MM.1S (cell line): ENCODE results near the gene PYM1.

Experiments
- DNase-seq: peaks from one replicate; pipeline ENCODE4 v3.0.0-alpha.2; 2015
- H2AFZ ChIP-seq: fragments of 300-600 bp; sonication (generic); 2 replicates; pipeline ENCODE4 v1.6.0; 2016; ENCODE audit warnings: antibody characterized with exemption, low read length
- H3F3A ChIP-seq: fragments of 300-600 bp; sonication (generic); 2 replicates; pipeline ENCODE4 v1.6.1; 2016; ENCODE audit warnings: mild to moderate bottlenecking, antibody characterized with exemption, low read length, moderate library complexity, mixed read lengths; ENCODE audit not compliant: insufficient read depth
- H3K27ac ChIP-seq: fragments of 300-600 bp; sonication (generic); 2 replicates; pipeline ENCODE4 v1.5.1; 2016; ENCODE audit warnings: mild to moderate bottlenecking, low read length
- H3K27me3 ChIP-seq: fragments of 300-600 bp; sonication (generic); replicated peaks from 2 replicates; pipeline ENCODE4 v1.6.0; 2016; ENCODE audit warnings: low read length; ENCODE audit not compliant: insufficient read depth
- H3K36me3 ChIP-seq: fragments of 300-600 bp; sonication (generic); replicated peaks from 2 replicates; pipeline ENCODE4 v1.6.1; 2016; ENCODE audit warnings: mild to moderate bottlenecking, low read length, mixed read lengths; ENCODE audit not compliant: insufficient read depth
- H3K4me1 ChIP-seq: fragments of 300-600 bp; sonication (generic); 2 replicates; pipeline ENCODE4 v1.6.1; 2016; ENCODE audit warnings: low read length, mixed read lengths
- H3K4me2 ChIP-seq: fragments of 300-600 bp; sonication (generic); 2 replicates; pipeline ENCODE4 v1.6.0; 2016; ENCODE audit warnings: low read depth, low read length
- H3K4me3 ChIP-seq: fragments of 300-600 bp; sonication (generic); 2 replicates; pipeline ENCODE4 v1.5.1; 2016; ENCODE audit warnings: low read length, mixed read lengths
- H3K79me2 ChIP-seq: fragments of 300-600 bp; sonication (generic); 2 replicates; pipeline ENCODE4 v1.6.1; 2016; ENCODE audit warnings: mixed run types, low read length, mixed read lengths
- H3K9ac ChIP-seq: fragments of 300-600 bp; sonication (generic); 2 replicates; pipeline ENCODE4 v1.6.1; 2016; ENCODE audit warnings: low read length, mixed read lengths
- H3K9me2 ChIP-seq: fragments of 300-600 bp; sonication (generic); replicated peaks from 2 replicates; pipeline ENCODE4 v1.6.1; 2016; ENCODE audit warnings: mild to moderate bottlenecking, low read length, mixed read lengths; ENCODE audit not compliant: insufficient read depth
- H3K9me3 ChIP-seq: fragments of 300-600 bp; sonication (generic); replicated peaks from 2 replicates; pipeline ENCODE4 v1.6.1; 2016; ENCODE audit warnings: mild to moderate bottlenecking, low read length, mixed read lengths; ENCODE audit not compliant: insufficient read depth
- H4K20me1 ChIP-seq: fragments of 300-600 bp; sonication (generic); 2 replicates; pipeline ENCODE4 v1.6.1; 2016; ENCODE audit warnings: mild to moderate bottlenecking, low read length, moderate library complexity, mixed read lengths; ENCODE audit not compliant: insufficient read depth
- EZH2 ChIP-seq: fragments of 300-600 bp; sonication (generic); optimal IDR thresholded peaks from 2 replicates; pipeline ENCODE3; 2017; ENCODE audit warnings: low read depth, mild to moderate bottlenecking, antibody characterized with exemption, low read length, mixed read lengths
- EZH2phosphoT487 ChIP-seq: fragments of 300-600 bp; sonication (generic); IDR thresholded peaks from 2 replicates; pipeline ENCODE4 v1.6.1; 2018; ENCODE audit warnings: antibody characterized with exemption, low read length
- TF ChIP-seq, protein P1 (sequence below): fragments of 300-600 bp; sonication (generic); IDR thresholded peaks from 2 replicates; pipeline ENCODE4 v1.5.1; 2016; ENCODE audit warnings: antibody characterized with exemption, low read length, mixed read lengths

The PYM1 gene

DNA sequence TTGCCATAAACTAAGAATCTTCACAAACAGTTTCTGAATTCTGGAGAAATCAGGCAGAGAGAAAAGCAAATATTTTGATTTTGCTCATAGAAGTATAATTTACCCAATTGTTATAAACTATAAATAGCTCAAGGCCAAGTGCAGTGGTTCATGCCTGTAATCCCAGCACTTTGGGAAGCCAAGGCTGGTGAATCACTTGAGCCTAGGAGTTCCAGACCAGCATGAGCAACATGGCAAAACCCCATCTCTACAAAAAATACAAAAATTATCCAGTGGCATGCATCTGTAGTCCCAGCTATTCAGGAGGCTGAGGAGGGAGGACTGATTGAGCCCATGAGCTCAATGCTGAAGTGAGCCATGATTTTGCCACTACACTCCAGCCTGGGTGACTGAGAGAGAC, 65.4 kb downstream of the PYM1 start:
- no peaks in the 10 kb centered on the region for H3K79me2 ChIP-seq
- no peak for DNase-seq
- TF ChIP-seq, protein P1, sequence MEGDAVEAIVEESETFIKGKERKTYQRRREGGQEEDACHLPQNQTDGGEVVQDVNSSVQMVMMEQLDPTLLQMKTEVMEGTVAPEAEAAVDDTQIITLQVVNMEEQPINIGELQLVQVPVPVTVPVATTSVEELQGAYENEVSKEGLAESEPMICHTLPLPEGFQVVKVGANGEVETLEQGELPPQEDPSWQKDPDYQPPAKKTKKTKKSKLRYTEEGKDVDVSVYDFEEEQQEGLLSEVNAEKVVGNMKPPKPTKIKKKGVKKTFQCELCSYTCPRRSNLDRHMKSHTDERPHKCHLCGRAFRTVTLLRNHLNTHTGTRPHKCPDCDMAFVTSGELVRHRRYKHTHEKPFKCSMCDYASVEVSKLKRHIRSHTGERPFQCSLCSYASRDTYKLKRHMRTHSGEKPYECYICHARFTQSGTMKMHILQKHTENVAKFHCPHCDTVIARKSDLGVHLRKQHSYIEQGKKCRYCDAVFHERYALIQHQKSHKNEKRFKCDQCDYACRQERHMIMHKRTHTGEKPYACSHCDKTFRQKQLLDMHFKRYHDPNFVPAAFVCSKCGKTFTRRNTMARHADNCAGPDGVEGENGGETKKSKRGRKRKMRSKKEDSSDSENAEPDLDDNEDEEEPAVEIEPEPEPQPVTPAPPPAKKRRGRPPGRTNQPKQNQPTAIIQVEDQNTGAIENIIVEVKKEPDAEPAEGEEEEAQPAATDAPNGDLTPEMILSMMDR, result no peak
- TF ChIP-seq EZH2 (no peak), EZH2phosphoT487 (no peak)

DNA sequence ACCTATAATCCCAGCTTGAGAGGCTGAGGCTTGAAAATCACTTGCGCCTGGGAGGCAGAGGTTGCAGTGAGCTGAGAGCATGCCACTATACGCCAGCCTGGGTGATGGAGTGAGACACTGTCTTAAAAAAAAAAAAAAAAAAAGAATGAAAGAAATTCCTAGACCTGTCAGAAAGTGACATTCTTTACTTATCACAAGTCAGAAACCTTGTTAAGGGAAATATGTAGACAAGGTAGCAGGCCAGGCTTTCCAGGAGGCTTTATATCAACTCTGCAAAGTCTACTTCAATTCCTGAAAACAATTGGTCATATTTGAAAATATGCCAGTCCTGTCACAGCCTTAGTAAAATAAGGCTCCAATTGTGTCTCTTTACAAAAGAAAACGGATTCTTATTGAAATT, 65.8 kb downstream of the PYM1 start:
- Histone ChIP-seq H3K4me2 (no peak overlapping the region), H3K27me3 (no peaks in the 10 kb centered on the region), H3K9me2 (no peaks in the 10 kb centered on the region), H3K9ac (no peak overlapping the region), H3K79me2 (no peaks in the 10 kb centered on the region), H3K27ac (no peak overlapping the region), H4K20me1 (no peaks in the 10 kb centered on the region), H3K9me3 (no peaks in the 10 kb centered on the region), H3F3A (no peaks in the 10 kb centered on the region), H3K4me1 (no peaks in the 10 kb centered on the region), H3K36me3 (no peaks in the 10 kb centered on the region), H3K4me3 (no peak overlapping the region), H2AFZ (no peak overlapping the region)
- no peak for DNase-seq
- TF ChIP-seq EZH2 (no peak), EZH2phosphoT487 (no peak)
- TF ChIP-seq, protein P1, result no peak

More for the DNA sequence above, 65.4 kb downstream of the PYM1 start:
- no peaks in the 10 kb centered on the region for H3K9me2 ChIP-seq
- no peak overlapping the region for H3K27ac ChIP-seq
- H4K20me1 ChIP-seq, result no peaks in the 10 kb centered on the region
- H2AFZ ChIP-seq, result no peak overlapping the region
- H3K9ac ChIP-seq, result no peak overlapping the region
- H3K27me3 ChIP-seq, result no peaks in the 10 kb centered on the region
- H3F3A ChIP-seq, result no peaks in the 10 kb centered on the region
- no peaks in the 10 kb centered on the region for H3K9me3 ChIP-seq
- no peaks in the 10 kb centered on the region for H3K4me1 ChIP-seq
- no peaks in the 10 kb centered on the region for H3K36me3 ChIP-seq
- no peak overlapping the region for H3K4me3 ChIP-seq
- H3K4me2 ChIP-seq, result no peak overlapping the region

DNA sequence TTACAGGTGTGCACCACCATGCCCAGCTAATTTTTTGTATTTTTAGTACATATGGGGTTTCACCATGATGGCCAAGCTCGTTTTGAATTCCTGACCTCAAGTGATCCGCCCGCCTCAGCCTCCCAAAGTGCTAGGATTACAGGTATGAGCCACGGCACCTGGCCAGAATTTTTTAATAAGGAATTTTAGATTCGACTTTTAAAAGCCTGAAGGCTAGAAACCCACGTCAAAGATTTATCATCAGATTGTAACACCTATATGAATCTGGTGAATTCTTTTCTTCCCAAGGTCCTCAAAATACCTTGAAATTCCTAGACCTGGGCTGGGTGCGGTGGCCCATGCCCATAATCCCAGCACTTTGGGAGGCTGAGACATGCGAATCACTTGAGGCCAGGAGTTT, 66.3 kb downstream of the PYM1 start:
- H3K4me3 ChIP-seq, result no peak overlapping the region
- no peaks in the 10 kb centered on the region for H3F3A ChIP-seq
- no peak overlapping the region for H3K27ac ChIP-seq
- H3K4me1 ChIP-seq, result no peaks in the 10 kb centered on the region
- H3K27me3 ChIP-seq, result no peaks in the 10 kb centered on the region
- H3K79me2 ChIP-seq, result no peaks in the 10 kb centered on the region
- H3K9me3 ChIP-seq, result no peaks in the 10 kb centered on the region
- no peak overlapping the region for H3K9ac ChIP-seq
- H2AFZ ChIP-seq, result no peak overlapping the region
- TF ChIP-seq EZH2phosphoT487, result no peak
- TF ChIP-seq, protein P1, result no peak
- no peak for TF ChIP-seq EZH2
- H3K9me2 ChIP-seq, result no peaks in the 10 kb centered on the region
- no peaks in the 10 kb centered on the region for H3K36me3 ChIP-seq
- H3K4me2 ChIP-seq, result no peak overlapping the region
- DNase-seq, result no peak
- no peaks in the 10 kb centered on the region for H4K20me1 ChIP-seq
